Measurements from ENCODE around the gene TMEM163.
"Not testable (repeated sequence)": the region's sequence is repeated elsewhere in the genome, so short reads cannot be mapped to it uniquely, and the experiment has no call there.

TMEM163 gene

GRCh38 chr2:134724341-134724740, 5.5 kb upstream of the TMEM163 start:
- DNase-seq (ENCODE audit: insufficient read length, low spot score) = no peak
- FAIRE-seq = no peak

- not testable (repeated sequence) for DNase-seq (ENCODE audit: insufficient read length, low spot score); FAIRE-seq
Observed at GRCh38 chr2:134723742-134724141, 4.9 kb upstream of the TMEM163 start.

GRCh38 chr2:134722728-134723127, 3.9 kb upstream of the TMEM163 start:
- FAIRE-seq = no peak
- no peak for DNase-seq (ENCODE audit: insufficient read length, low spot score)

- DNase-seq (ENCODE audit: insufficient read length, low spot score) (no peak), FAIRE-seq (no peak)
Observed at GRCh38 chr2:134721596-134721995, 2.8 kb upstream of the TMEM163 start.

GRCh38 chr2:134718023-134718816, 580 bp downstream of the TMEM163 start:
- DNase-seq (ENCODE audit: insufficient read length, low spot score) (peak; percentile 28), FAIRE-seq (no peak)

- FAIRE-seq = no peak
- DNase-seq (ENCODE audit: insufficient read length, low spot score) = no peak
Observed at GRCh38 chr2:134717286-134718022, 1.3 kb downstream of the TMEM163 start.

GRCh38 chr2:134716721-134717243, 2.0 kb downstream of the TMEM163 start:
- DNase-seq (ENCODE audit: insufficient read length, low spot score) = no peak
- FAIRE-seq = no peak

- DNase-seq (ENCODE audit: insufficient read length, low spot score) = no peak
- no peak for FAIRE-seq
Observed at GRCh38 chr2:134715932-134716643, 2.7 kb downstream of the TMEM163 start.

GRCh38 chr2:134714228-134714627, 4.6 kb downstream of the TMEM163 start:
- FAIRE-seq (no peak), DNase-seq (ENCODE audit: insufficient read length, low spot score) (no peak)

GRCh38 chr2:134713606-134714005, 5.2 kb downstream of the TMEM163 start:
- no peak for FAIRE-seq

GRCh38 chr2:134713176-134713575, 5.6 kb downstream of the TMEM163 start:
- DNase-seq (ENCODE audit: insufficient read length, low spot score) (no peak), FAIRE-seq (no peak)

More at GRCh38 chr2:134713606-134714005, 5.2 kb downstream of the TMEM163 start:
- DNase-seq (ENCODE audit: insufficient read length, low spot score) = no peak

GRCh38 chr2:134712736-134713135, 6.1 kb downstream of the TMEM163 start:
- DNase-seq (ENCODE audit: insufficient read length, low spot score) (no peak), FAIRE-seq (no peak)

GRCh38 chr2:134712299-134712698, 6.5 kb downstream of the TMEM163 start:
- FAIRE-seq = no peak

GRCh38 chr2:134711692-134712091, 7.1 kb downstream of the TMEM163 start:
- DNase-seq (ENCODE audit: insufficient read length, low spot score) = no peak
- no peak for FAIRE-seq

More at GRCh38 chr2:134712299-134712698, 6.5 kb downstream of the TMEM163 start:
- DNase-seq (ENCODE audit: insufficient read length, low spot score) = no peak

GRCh38 chr2:134707330-134707676, 11.5 kb downstream of the TMEM163 start:
- no peak for DNase-seq (ENCODE audit: insufficient read length, low spot score)
- FAIRE-seq = no peak

- DNase-seq (ENCODE audit: insufficient read length, low spot score) = no peak
- FAIRE-seq = no peak
Observed at GRCh38 chr2:134706587-134707329, 12.0 kb downstream of the TMEM163 start.

GRCh38 chr2:134705861-134706586, 12.8 kb downstream of the TMEM163 start:
- FAIRE-seq (no peak), DNase-seq (ENCODE audit: insufficient read length, low spot score) (no peak)

- DNase-seq (ENCODE audit: insufficient read length, low spot score) (no peak), FAIRE-seq (no peak)
Observed at GRCh38 chr2:134704173-134704572, 14.6 kb downstream of the TMEM163 start.

- FAIRE-seq = no peak
- no peak for DNase-seq (ENCODE audit: insufficient read length, low spot score)
Observed at GRCh38 chr2:134703426-134703825, 15.4 kb downstream of the TMEM163 start.

GRCh38 chr2:134700730-134701129, 18.1 kb downstream of the TMEM163 start:
- FAIRE-seq (no peak), DNase-seq (ENCODE audit: insufficient read length, low spot score) (no peak)

Data from GM19239 (cell line).